ENCODE results near the gene INPP5D. TPM values are rescaled to one million over a fixed set of nuclear protein-coding genes. Genes with fewer than 3 reads are reported as not detected.

The INPP5D gene
- total and polyA plus RNA-seq, 2 of the 13 experiments (the other 11 are each of a cell fraction or from before 2014, with no cell fraction given) = 16.7 to 18.0 TPM

GRCh38 chr2:233251306-233252116 is 191.4 kb downstream of the INPP5D start, which contains the start of gene ATG16L1 (continued):
- TF ChIP-seq ZNF574 (CRISPR knock-in tag; IDR thresholded peaks at IDR 0.05) (peak; percentile 95), ZFAT (CRISPR knock-in tag; conservative IDR thresholded peaks at IDR 0.05) (no peak), MLLT10 (CRISPR knock-in tag; IDR thresholded peaks at IDR 0.05) (no peak), THAP8 (CRISPR knock-in tag; IDR thresholded peaks at IDR 0.05; ENCODE audit: borderline replicate concordance) (peak; percentile 86; the same call in 1 of the 2 replicates), ZNF136 (CRISPR knock-in tag; IDR thresholded peaks at IDR 0.05; ENCODE audit: low read depth) (peak; percentile 69), JUND (CRISPR knock-in tag; IDR thresholded peaks at IDR 0.05) (0 out of 2 replicates have a peak, but pooled peaks have one; percentile 55), REPIN1 (CRISPR knock-in tag; IDR thresholded peaks at IDR 0.05; ENCODE audit: borderline replicate concordance, low read depth) (peak; percentile 95), ZNF710 (CRISPR knock-in tag; IDR thresholded peaks at IDR 0.05; ENCODE audit: borderline replicate concordance) (peak; percentile 86; the same call in 1 of the 2 replicates), ZBTB8A (CRISPR knock-in tag; IDR thresholded peaks at IDR 0.05; ENCODE audit: borderline replicate concordance, low read depth) (peak; percentile 66; the same call in 1 of the 2 replicates), ATF3 (CRISPR knock-in tag; IDR thresholded peaks at IDR 0.05) (peak; percentile 73), FOXK1 (CRISPR knock-in tag; IDR thresholded peaks at IDR 0.05; ENCODE audit: borderline replicate concordance, low read depth) (peak; percentile 99), SNAI1 (CRISPR knock-in tag; IDR thresholded peaks at IDR 0.05; ENCODE audit: borderline replicate concordance) (peak; percentile 31), HNRNPL (IDR thresholded peaks at IDR 0.05; ENCODE audit: low read depth, low read length) (peak; percentile 67; the same call in 1 of the 2 replicates), PAX8 (CRISPR knock-in tag; IDR thresholded peaks at IDR 0.05; ENCODE audit: borderline replicate concordance) (0 out of 2 replicates have a peak, but pooled peaks have one; percentile 50), HCFC1 (IDR thresholded peaks at IDR 0.05; ENCODE audit: low read depth, low read length) (peak; percentile 69), ZNF547 (CRISPR knock-in tag; IDR thresholded peaks at IDR 0.05) (0 out of 2 replicates have a peak, but pooled peaks have one; percentile 79), ETV5 (CRISPR knock-in tag; IDR thresholded peaks at IDR 0.05; ENCODE audit: borderline replicate concordance) (peak; percentile 99), ZNF530 (CRISPR knock-in tag; IDR thresholded peaks at IDR 0.05; ENCODE audit: low read depth) (no peak), ZNF30 (CRISPR knock-in tag; IDR thresholded peaks at IDR 0.05) (0 out of 2 replicates have a peak, but pooled peaks have one; percentile 24), FOXC1 (CRISPR knock-in tag; IDR thresholded peaks at IDR 0.05; ENCODE audit: borderline replicate concordance) (peak; percentile 97), KDM2A (CRISPR knock-in tag; IDR thresholded peaks at IDR 0.05; ENCODE audit: borderline replicate concordance, low read depth) (peak; percentile 95), ZNF180 (CRISPR knock-in tag; IDR thresholded peaks at IDR 0.05; ENCODE audit: borderline replicate concordance, low read depth) (no peak)
